ENCODE measurements around the gene PCDHGC5.
A peak's percentile ranks its signal among the peaks of the same experiment; 100 is the strongest.

Gene PCDHGC5

DNA sequence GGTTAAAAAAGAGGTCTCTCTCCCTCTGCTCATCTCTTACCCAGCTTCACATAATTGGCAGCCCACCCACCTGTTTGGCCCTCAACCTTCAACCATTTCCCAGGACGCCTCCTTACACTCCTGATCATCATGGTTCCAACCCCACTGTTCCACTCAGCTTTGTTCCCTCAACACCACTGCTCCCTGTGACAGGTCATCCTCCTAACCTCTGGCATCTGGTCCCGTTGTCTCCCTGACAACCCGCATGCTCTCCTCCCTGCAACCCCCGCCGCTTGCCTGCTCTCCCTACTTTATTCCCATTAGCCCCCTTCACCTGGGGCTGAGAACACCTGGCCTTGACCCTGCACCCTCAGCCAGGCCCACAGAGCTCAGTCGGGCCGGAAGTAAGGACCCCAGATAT is 12.9 kb downstream of the PCDHGC5 start:
- Histone ChIP-seq H3K36me3 (ENCODE audit: insufficient read depth, insufficient read length, low read length) (peaks cover 12% of the 10 kb centered on the region), H3K9ac (ENCODE audit: insufficient read length, low read depth) (no peak overlapping the region), H3K4me3 (ENCODE audit: insufficient read length, low read depth) (no peak overlapping the region), H3K27me3 (ENCODE audit: insufficient read depth, insufficient read length) (no peaks in the 10 kb centered on the region), H3K9me3 (ENCODE audit: insufficient read depth, low read length) (no peaks in the 10 kb centered on the region), H3K4me1 (ENCODE audit: insufficient read depth, insufficient read length) (no peaks in the 10 kb centered on the region)
- no peak for DNase-seq (ENCODE audit: low read depth, low spot score)
- TF ChIP-seq SUZ12 (IDR thresholded peaks at IDR 0.05; ENCODE audit: extremely low read depth, insufficient read depth, insufficient read length) (no peak), ZNF274 (IDR thresholded peaks at IDR 0.05; ENCODE audit: low read depth, low read length) (no peak)

DNA sequence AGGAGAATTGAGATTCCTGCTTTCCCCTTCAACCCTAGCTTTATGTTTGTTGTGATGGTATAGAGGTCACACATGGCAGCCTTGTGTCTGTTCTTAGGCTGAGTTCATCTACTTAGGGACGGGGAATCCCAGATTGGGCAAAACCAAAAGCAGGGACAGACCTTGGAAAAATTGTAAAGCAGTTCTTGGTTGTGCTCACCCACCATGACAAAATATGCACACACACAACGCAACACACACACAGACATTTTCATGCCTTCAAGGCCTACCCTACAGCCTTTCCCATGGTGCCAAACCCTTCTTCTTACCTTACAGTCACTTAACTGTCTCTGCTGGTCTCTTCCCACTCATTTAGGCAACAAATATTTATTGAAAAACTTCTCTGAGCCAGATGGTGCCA is 14.8 kb downstream of the PCDHGC5 start:
- TF ChIP-seq SUZ12 (IDR thresholded peaks at IDR 0.05; ENCODE audit: extremely low read depth, insufficient read depth, insufficient read length) (no peak), ZNF274 (IDR thresholded peaks at IDR 0.05; ENCODE audit: low read depth, low read length) (no peak), YY1 (IDR thresholded peaks at IDR 0.05; ENCODE audit: insufficient read depth, insufficient read length) (no peak)
- H3K27me3 ChIP-seq (ENCODE audit: insufficient read depth, insufficient read length) = no peaks in the 10 kb centered on the region
- H3K4me1 ChIP-seq (ENCODE audit: insufficient read depth, insufficient read length) = peaks cover 6% of the 10 kb centered on the region
- peaks cover 12% of the 10 kb centered on the region for H3K36me3 ChIP-seq (ENCODE audit: insufficient read depth, insufficient read length, low read length)
- no peak for DNase-seq (ENCODE audit: low read depth, low spot score)
- H3K9me3 ChIP-seq (ENCODE audit: insufficient read depth, low read length) = no peaks in the 10 kb centered on the region
- H3K9ac ChIP-seq (ENCODE audit: insufficient read length, low read depth) = no peak overlapping the region
- H3K4me3 ChIP-seq (ENCODE audit: insufficient read length, low read depth) = no peak overlapping the region

DNA sequence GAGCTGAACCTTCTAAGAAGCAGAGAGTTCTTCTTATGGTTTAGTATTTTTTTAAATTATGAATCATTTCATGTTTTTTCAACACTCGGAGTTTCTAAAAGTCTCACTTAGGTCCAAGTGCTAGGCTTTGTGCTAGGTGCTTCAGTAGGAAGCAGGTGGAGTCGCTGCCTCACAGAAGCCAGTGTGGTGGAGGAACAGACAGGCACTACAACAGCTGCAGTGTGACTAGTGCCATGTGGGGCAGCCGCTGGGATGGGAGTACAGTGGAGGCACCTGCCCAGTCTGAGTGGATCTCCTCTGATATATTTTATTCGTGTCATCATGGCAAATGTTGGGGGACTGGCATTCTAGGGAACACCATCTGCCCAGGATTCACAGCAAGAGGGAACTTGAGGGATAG is 15.3 kb downstream of the PCDHGC5 start:
- Histone ChIP-seq H3K4me1 (ENCODE audit: insufficient read depth, insufficient read length) (peaks cover 7% of the 10 kb centered on the region), H3K27me3 (ENCODE audit: insufficient read depth, insufficient read length) (no peaks in the 10 kb centered on the region), H3K36me3 (ENCODE audit: insufficient read depth, insufficient read length, low read length) (peaks cover 12% of the 10 kb centered on the region), H3K9ac (ENCODE audit: insufficient read length, low read depth) (no peak overlapping the region), H3K9me3 (ENCODE audit: insufficient read depth, low read length) (no peaks in the 10 kb centered on the region), H3K4me3 (ENCODE audit: insufficient read length, low read depth) (no peak overlapping the region)
- no peak for DNase-seq (ENCODE audit: low read depth, low spot score)
- TF ChIP-seq SUZ12 (IDR thresholded peaks at IDR 0.05; ENCODE audit: extremely low read depth, insufficient read depth, insufficient read length) = no peak
- TF ChIP-seq YY1 (IDR thresholded peaks at IDR 0.05; ENCODE audit: insufficient read depth, insufficient read length) = no peak

DNA sequence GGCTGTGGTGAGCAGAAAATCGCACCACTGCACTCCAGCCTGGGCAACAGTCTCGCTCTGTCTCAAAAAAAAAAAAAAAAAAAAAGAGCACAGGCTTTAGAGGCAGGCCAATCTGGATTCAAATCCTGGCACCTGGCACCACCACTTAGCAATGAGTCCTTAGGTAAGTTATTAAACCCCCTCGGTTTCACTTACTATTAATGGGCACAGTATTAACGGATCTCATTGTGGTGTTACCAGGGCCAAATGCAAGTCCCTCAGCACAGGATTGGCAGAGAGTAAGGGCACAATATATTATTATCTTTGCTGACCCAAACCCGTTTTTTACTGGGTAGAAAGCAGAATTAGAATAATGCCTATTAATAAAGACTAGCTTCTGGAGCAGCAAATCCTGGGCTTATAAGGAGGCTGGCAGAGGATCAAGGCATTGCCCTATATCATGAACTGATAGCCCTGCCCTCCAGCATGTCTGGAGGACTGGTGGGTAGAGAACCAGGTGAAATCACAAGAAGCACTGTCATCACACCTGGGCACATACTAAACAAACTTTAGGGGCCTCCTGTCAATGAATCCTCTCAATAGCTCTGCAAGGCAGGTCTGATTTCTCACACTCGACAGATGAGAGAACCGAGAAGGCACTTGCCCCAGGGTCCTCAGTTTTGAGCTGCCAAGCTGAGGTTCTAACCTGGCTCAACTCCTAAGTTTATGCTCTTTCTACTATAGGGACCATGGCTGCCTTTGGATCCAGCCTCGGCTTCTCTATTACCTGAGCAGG is 17.7 kb downstream of the PCDHGC5 start:
- Histone ChIP-seq H3K9me3 (ENCODE audit: insufficient read depth, low read length) (no peaks in the 10 kb centered on the region), H3K36me3 (ENCODE audit: insufficient read depth, insufficient read length, low read length) (peaks cover 20% of the 10 kb centered on the region), H3K27me3 (ENCODE audit: insufficient read depth, insufficient read length) (no peaks in the 10 kb centered on the region), H3K4me3 (ENCODE audit: insufficient read length, low read depth) (no peak overlapping the region), H3K9ac (ENCODE audit: insufficient read length, low read depth) (no peak overlapping the region), H3K4me1 (ENCODE audit: insufficient read depth, insufficient read length) (peaks cover 10% of the 10 kb centered on the region)
- no peak for TF ChIP-seq SUZ12 (IDR thresholded peaks at IDR 0.05; ENCODE audit: extremely low read depth, insufficient read depth, insufficient read length)
- no peak for TF ChIP-seq YY1 (IDR thresholded peaks at IDR 0.05; ENCODE audit: insufficient read depth, insufficient read length)
- no peak for TF ChIP-seq ZNF274 (IDR thresholded peaks at IDR 0.05; ENCODE audit: low read depth, low read length)
- DNase-seq (ENCODE audit: low read depth, low spot score) = no peak

DNA sequence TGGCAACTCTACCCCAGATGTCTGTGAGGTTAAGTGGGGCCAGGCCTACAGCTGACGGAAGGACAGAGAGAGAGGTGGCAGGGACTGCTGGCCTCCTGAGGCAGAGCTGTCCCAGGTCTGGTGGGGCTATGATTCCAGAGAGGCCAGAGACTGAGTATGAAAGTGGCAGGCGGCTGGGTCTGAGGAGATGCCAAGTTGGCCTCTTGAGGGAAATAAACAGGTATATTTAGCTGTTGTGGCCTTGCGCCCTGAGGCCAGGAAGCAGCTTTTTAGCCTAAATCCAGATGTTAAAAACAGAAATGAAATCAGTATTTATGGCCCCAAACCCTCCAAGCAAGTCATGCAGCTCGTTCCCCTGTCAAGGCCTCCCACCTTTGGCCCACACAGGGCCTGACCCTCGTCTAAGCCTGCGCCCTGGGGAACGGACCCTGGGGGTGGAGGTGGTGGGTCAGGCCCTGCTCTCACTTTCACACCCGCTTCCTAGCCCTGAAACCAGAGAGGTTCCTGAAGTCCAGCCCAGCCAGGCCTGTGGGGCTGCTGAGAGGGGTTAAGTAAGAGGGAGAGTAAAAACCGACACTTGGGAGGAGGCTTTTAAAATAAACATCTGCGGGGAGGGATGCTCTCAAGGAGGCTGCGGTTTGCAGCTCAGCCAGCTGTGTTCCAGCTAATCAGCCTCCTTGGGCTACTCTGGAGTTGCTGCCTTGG is 18.7 kb downstream of the PCDHGC5 start:
- DNase-seq (ENCODE audit: low read depth, low spot score) = no peak
- no peak overlapping the region for H3K4me3 ChIP-seq (ENCODE audit: insufficient read length, low read depth)
- H3K9ac ChIP-seq (ENCODE audit: insufficient read length, low read depth) = peak overlapping the region; percentile 61
- TF ChIP-seq SUZ12 (IDR thresholded peaks at IDR 0.05; ENCODE audit: extremely low read depth, insufficient read depth, insufficient read length) (no peak), ZNF274 (IDR thresholded peaks at IDR 0.05; ENCODE audit: low read depth, low read length) (no peak), YY1 (IDR thresholded peaks at IDR 0.05; ENCODE audit: insufficient read depth, insufficient read length) (no peak)
- H3K27me3 ChIP-seq (ENCODE audit: insufficient read depth, insufficient read length) = no peaks in the 10 kb centered on the region
- H3K36me3 ChIP-seq (ENCODE audit: insufficient read depth, insufficient read length, low read length) = peaks cover 24% of the 10 kb centered on the region
- H3K9me3 ChIP-seq (ENCODE audit: insufficient read depth, low read length) = no peaks in the 10 kb centered on the region
- H3K4me1 ChIP-seq (ENCODE audit: insufficient read depth, insufficient read length) = peaks cover 10% of the 10 kb centered on the region

DNA sequence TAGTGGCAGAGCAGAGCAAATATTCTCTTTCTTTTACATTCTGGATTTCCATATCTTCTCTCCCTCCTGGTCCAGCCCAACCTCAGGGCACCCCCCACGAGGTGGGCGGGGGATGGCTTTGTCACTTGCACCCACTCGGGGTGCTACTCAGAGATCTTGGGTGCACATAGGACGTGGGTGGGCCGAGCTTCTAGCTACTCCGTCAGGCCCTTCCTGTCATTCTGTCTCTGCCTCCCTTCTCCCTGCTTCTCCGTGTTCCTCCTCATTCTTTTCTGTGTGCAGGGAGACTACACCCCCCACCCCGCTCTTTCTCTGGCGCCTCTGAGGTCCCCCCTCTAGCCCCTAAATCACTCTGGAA is 19.5 kb downstream of the PCDHGC5 start:
- Histone ChIP-seq H3K9me3 (ENCODE audit: insufficient read depth, low read length) (no peaks in the 10 kb centered on the region), H3K36me3 (ENCODE audit: insufficient read depth, insufficient read length, low read length) (peaks cover 24% of the 10 kb centered on the region), H3K4me3 (ENCODE audit: insufficient read length, low read depth) (no peak overlapping the region), H3K4me1 (ENCODE audit: insufficient read depth, insufficient read length) (peaks cover 10% of the 10 kb centered on the region), H3K27me3 (ENCODE audit: insufficient read depth, insufficient read length) (no peaks in the 10 kb centered on the region), H3K9ac (ENCODE audit: insufficient read length, low read depth) (peak overlapping the region; percentile 61)
- DNase-seq (ENCODE audit: low read depth, low spot score) = no peak
- TF ChIP-seq SUZ12 (IDR thresholded peaks at IDR 0.05; ENCODE audit: extremely low read depth, insufficient read depth, insufficient read length) (no peak), YY1 (IDR thresholded peaks at IDR 0.05; ENCODE audit: insufficient read depth, insufficient read length) (no peak), ZNF274 (IDR thresholded peaks at IDR 0.05; ENCODE audit: low read depth, low read length) (no peak)

DNA sequence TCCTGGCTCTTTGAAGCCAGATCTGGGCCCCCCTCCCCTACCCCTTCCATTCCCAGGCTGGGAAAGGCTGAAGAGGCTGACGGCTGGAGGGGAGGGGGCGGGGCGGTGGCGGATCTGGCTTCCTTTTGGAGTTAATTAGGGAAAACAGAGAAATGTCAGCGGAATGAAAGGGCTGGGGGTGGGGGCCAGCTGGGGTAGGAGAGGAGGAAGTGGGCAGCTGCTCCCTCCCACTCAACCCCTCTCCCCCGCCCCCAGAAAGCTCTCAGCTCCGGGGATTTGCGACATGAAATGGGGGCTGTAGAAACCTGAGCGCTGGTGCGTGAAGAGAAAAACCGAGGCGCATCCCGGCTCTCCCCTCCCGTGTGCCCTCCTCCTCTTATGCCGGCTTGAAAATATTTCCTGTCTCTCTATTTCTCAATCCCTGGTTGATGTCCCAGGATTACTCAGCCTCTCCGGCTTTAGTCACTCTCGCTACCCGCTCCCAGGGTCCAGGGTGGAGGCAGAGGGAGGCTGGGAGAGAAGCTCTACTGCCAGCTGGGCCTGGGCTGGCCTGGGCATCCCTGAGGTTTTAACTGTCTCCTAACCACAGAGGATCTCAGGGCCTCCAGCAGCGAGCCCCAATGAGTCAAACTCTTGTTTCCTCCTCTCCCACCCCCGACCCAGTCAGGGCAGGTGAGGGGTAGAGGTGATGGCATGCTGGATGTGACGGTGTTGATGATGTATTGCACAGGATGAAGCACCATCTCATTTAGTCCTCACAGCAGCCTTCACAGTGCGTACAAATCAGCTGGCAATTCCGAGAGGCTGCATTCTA is 20.1 kb downstream of the PCDHGC5 start:
- Histone ChIP-seq H3K36me3 (ENCODE audit: insufficient read depth, insufficient read length, low read length) (peaks cover 24% of the 10 kb centered on the region), H3K9me3 (ENCODE audit: insufficient read depth, low read length) (no peaks in the 10 kb centered on the region), H3K4me3 (ENCODE audit: insufficient read length, low read depth) (no peak overlapping the region), H3K4me1 (ENCODE audit: insufficient read depth, insufficient read length) (peaks cover 11% of the 10 kb centered on the region), H3K9ac (ENCODE audit: insufficient read length, low read depth) (peak overlapping the region; percentile 36), H3K27me3 (ENCODE audit: insufficient read depth, insufficient read length) (no peaks in the 10 kb centered on the region)
- TF ChIP-seq SUZ12 (IDR thresholded peaks at IDR 0.05; ENCODE audit: extremely low read depth, insufficient read depth, insufficient read length) = no peak
- TF ChIP-seq YY1 (IDR thresholded peaks at IDR 0.05; ENCODE audit: insufficient read depth, insufficient read length) = no peak
- TF ChIP-seq ZNF274 (IDR thresholded peaks at IDR 0.05; ENCODE audit: low read depth, low read length) = no peak
- no peak for DNase-seq (ENCODE audit: low read depth, low spot score)

Measured in NT2/D1 (cell line).